Spleen (tissue), 11 donors: ENCODE data around the gene MACROD2. TPM values are rescaled to one million over a fixed set of nuclear protein-coding genes. Genes with fewer than 3 reads are reported as not detected.

ENCODE experiments used
- DNase-seq: peaks from one replicate; pipeline ENCODE4 v3.0.0-alpha.2; 2020
- H3K27ac ChIP-seq, 8 donors: fragments of 200-600 bp; sonication (generic) in 7 of 8; 1 replicate in 4 of 8; 2 replicates in 4 of 8; pipeline versions ENCODE4 v1.5.0 to v1.8.0; 2016 to 2021; ENCODE audit warnings: inconsistent platforms in 4 of 8, mild to moderate bottlenecking in 4 of 8, moderate library complexity in 1 of 8
- H3K27me3 ChIP-seq, 7 donors: fragments of 200-600 bp; sonication (generic) in 6 of 7; replicated peaks in 1 of 7; 1 replicate in 4 of 7; 2 replicates in 3 of 7; pipeline versions ENCODE4 v1.5.0 to v1.8.0; 2016 to 2021; ENCODE audit warnings: inconsistent platforms in 3 of 7, mild to moderate bottlenecking in 1 of 7
- H3K36me3 ChIP-seq, 6 donors: fragments of 200-600 bp; sonication (generic) in 5 of 6; 1 replicate in 4 of 6; 2 replicates in 2 of 6; pipeline versions ENCODE4 v1.5.0 to v1.8.0; 2016 to 2021; ENCODE audit warnings: inconsistent platforms in 2 of 6
- H3K4me1 ChIP-seq, 6 donors: fragments of 200-600 bp; sonication (generic) in 5 of 6; 1 replicate in 3 of 6; 2 replicates in 3 of 6; pipeline versions ENCODE4 v1.5.0 to v1.8.0; 2016 to 2021; ENCODE audit warnings: inconsistent platforms in 3 of 6
- H3K4me3 ChIP-seq, 8 donors: fragments of 200-600 bp; sonication (generic) in 7 of 8; 1 replicate in 4 of 8; 2 replicates in 4 of 8; pipeline versions ENCODE4 v1.5.0 to v1.8.0; 2016 to 2021; ENCODE audit warnings: inconsistent platforms in 4 of 8, mild to moderate bottlenecking in 4 of 8, moderate library complexity in 2 of 8
- H3K9me3 ChIP-seq, 8 donors: fragments of 200-600 bp; sonication (generic) in 7 of 8; 1 replicate in 4 of 8; 2 replicates in 4 of 8; pipeline versions ENCODE4 v1.5.0 to v1.8.0; 2016 to 2021; ENCODE audit warnings: inconsistent platforms in 4 of 8
- POLR2A ChIP-seq, 3 donors: fragments of 450-650 bp; IDR thresholded peaks; one replicate each; pipeline ENCODE4 v1.5.1; 2017; ENCODE audit warnings: antibody characterized with exemption in 3 of 3, mild to moderate bottlenecking in 1 of 3
- POLR2AphosphoS5 ChIP-seq, 3 donors: sonication (generic); formaldehyde crosslinking; IDR thresholded peaks; one replicate each; pipeline ENCODE4 v1.5.1; 2017; ENCODE audit warnings: antibody characterized with exemption in 3 of 3
- WGBS, 5 donors: extraction: QIAGEN DNeasy Blood & Tissue Kit in 3 of 5; methylation state at CpG; one replicate each; pipeline versions ENCODE4 v1.1.5 to v1.1.7; 2013 to 2018; 5-methylcytosine and 5-hydroxymethylcytosine counted together
- intact Hi-C: fragments of 100-400 bp; cut with DNase I; formaldehyde crosslinking; loops from one replicate; pipeline ENCODE4 v1.15.0; 2023; ENCODE audit warnings: low total_unique reads
- polyA plus RNA-seq, 3 donors: library from polyadenylated mRNA; stranded (reverse); fragments of 200-250 nt; gene quantifications; one replicate each; pipeline ENCODE4 v1.2.1, GENCODE V29; 2013
- total RNA-seq, 7 donors: library from RNA; depleted of rRNA in 3 of 7; stranded (reverse); fragments of >200 nt in 3 of 7; fragmentation: NEBNext Ultra II Directional in 4 of 7; extraction: Animal tissue kit (Norgen Biotek cat#: 25700) in 4 of 7; gene quantifications; one replicate each; pipeline versions ENCODE4 v1.1.0 to v1.2.1, GENCODE V29; 2016 to 2021
- TF ChIP-seq, protein P1 (sequence below), 11 experiments: fragments of 200-600 bp in 7 of 11; fragments of 450-650 bp in 4 of 11; sonication (generic) in 4 of 11; IDR thresholded peaks in 8 of 11; conservative IDR thresholded peaks in 3 of 11; 1 replicate in 7 of 11; 2 replicates in 4 of 11; pipeline versions ENCODE4 v1.4.0 to v1.8.0; 2016 to 2021; ENCODE audit warnings: antibody characterized with exemption in 11 of 11, inconsistent platforms in 4 of 11, mild to moderate bottlenecking in 1 of 11
- donor health status: healthy with polysubstance abuse.
- donor health status: DM: no; HTN: no; CAD: no; lungs with moderate emphysema.
- donor health status: DM: no; HTN: no; CAD: no.
- donor health status: Bipolar disorder and iron deficiency.
- donor health status: healthy.
- donor health status: DM: no; HTN: no; CAD: no.
- donor health status: DM: yes; HTN: yes; CAD: no.

Gene MACROD2
- total and polyA plus RNA-seq, 10 donors = 1.5 to 4.7 (median 3.4) TPM

DNA sequence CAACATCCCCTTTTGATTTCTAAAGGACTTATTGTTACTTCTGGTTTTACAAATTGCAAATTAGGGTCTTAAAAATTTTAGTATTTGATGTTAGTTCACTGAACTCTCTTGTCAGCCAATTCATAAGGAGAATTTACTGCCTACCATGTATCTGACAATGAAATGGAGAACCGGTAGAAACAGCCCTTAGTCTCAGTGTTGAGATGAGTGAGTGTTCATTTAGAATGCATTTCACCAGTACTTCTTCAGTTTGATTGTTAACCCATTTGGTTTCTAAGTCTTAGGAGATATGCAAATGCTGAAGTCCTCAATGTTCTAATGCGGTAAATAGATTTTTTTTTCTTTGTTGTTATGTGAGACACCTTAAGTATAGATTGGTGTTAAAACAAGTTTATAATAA lies 958.4 kb downstream of the MACROD2 start:
- no peak overlapping the region for H3K4me3 ChIP-seq
- H3K4me1 ChIP-seq = peaks cover 0 to 8% (median 0%) of the 10 kb centered on the region in 6 donors
- no peak for DNase-seq
- H3K9me3 ChIP-seq = no peaks in the 10 kb centered on the region
- no peak overlapping the region for H3K27ac ChIP-seq
- no peaks in the 10 kb centered on the region for H3K36me3 ChIP-seq
- TF ChIP-seq, protein P1, sequence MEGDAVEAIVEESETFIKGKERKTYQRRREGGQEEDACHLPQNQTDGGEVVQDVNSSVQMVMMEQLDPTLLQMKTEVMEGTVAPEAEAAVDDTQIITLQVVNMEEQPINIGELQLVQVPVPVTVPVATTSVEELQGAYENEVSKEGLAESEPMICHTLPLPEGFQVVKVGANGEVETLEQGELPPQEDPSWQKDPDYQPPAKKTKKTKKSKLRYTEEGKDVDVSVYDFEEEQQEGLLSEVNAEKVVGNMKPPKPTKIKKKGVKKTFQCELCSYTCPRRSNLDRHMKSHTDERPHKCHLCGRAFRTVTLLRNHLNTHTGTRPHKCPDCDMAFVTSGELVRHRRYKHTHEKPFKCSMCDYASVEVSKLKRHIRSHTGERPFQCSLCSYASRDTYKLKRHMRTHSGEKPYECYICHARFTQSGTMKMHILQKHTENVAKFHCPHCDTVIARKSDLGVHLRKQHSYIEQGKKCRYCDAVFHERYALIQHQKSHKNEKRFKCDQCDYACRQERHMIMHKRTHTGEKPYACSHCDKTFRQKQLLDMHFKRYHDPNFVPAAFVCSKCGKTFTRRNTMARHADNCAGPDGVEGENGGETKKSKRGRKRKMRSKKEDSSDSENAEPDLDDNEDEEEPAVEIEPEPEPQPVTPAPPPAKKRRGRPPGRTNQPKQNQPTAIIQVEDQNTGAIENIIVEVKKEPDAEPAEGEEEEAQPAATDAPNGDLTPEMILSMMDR (IDR thresholded peaks at IDR 0.05 in 8 of 11, conservative IDR thresholded peaks at IDR 0.05 in 3 of 11) = no peak
- TF ChIP-seq POLR2AphosphoS5 (IDR thresholded peaks at IDR 0.05) (no peak), POLR2A (IDR thresholded peaks at IDR 0.05) (no peak)
- H3K27me3 ChIP-seq = no peaks in the 10 kb centered on the region
- intact Hi-C loops = no loop called here
- 85 to 96% (median 88%) methylated on average over 2 of the region's 2 CpGs for WGBS, 5 donors

DNA sequence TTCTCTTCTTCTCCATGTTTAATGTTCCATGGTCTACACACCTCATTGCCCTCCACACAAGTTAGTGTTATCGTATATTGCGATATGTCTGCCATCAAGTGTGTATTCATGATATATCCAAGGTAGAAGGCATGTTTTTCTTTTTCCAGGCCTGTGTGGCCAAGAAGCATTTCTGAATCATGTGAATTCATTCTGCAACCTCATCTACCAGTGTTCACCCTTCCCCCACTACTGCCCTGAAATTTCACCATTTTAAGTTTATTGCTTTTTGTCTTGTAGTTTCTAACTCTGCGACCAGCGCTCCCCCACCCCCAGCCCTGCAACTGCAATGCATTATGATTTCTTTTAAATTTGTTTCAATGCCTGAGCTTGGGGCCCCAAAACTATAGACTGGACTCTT lies 960.1 kb downstream of the MACROD2 start:
- peaks cover 0 to 4% (median 0%) of the 10 kb centered on the region in 8 donors for H3K9me3 ChIP-seq
- no peaks in the 10 kb centered on the region for H3K27me3 ChIP-seq
- H3K36me3 ChIP-seq = no peaks in the 10 kb centered on the region
- H3K4me1 ChIP-seq = peaks cover 0 to 8% (median 0%) of the 10 kb centered on the region in 6 donors
- H3K4me3 ChIP-seq = no peak overlapping the region
- no peak for DNase-seq
- TF ChIP-seq, protein P1 (IDR thresholded peaks at IDR 0.05 in 8 of 11, conservative IDR thresholded peaks at IDR 0.05 in 3 of 11) = no peak
- TF ChIP-seq POLR2AphosphoS5 (IDR thresholded peaks at IDR 0.05) (no peak), POLR2A (IDR thresholded peaks at IDR 0.05) (no peak)
- H3K27ac ChIP-seq = no peak overlapping the region
- intact Hi-C loops = no loop called here
- 71 to 99% (median 94%) methylated on average over 4 of the region's 4 CpGs for WGBS, 5 donors

DNA sequence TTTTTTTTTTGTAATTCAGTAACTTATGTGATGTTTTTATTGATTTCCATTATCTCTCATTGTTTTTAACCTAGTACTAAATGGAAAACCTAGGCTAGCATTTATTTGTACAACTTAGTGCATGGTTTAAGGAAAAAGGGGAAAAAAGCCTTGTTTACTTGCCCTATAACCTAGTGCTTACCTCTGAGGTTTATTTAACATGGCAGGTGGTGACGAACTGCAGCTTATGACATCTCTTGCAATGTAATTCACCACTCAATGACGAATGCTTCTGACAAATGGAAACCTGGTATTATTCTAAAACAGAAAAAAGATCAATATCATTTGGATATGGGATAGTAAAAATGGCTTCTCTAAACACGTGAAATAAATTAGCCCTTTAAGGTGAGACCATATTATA lies 960.7 kb downstream of the MACROD2 start:
- TF ChIP-seq, protein P1 (IDR thresholded peaks at IDR 0.05 in 8 of 11, conservative IDR thresholded peaks at IDR 0.05 in 3 of 11) = no peak
- TF ChIP-seq POLR2AphosphoS5 (IDR thresholded peaks at IDR 0.05) = no peak
- no peak for TF ChIP-seq POLR2A (IDR thresholded peaks at IDR 0.05)
- intact Hi-C loops = no loop called here
- H3K9me3 ChIP-seq = peaks cover 0 to 4% (median 0%) of the 10 kb centered on the region in 8 donors
- no peak overlapping the region for H3K4me3 ChIP-seq
- DNase-seq = no peak
- H3K27me3 ChIP-seq = no peaks in the 10 kb centered on the region
- peaks cover 0 to 8% (median 0%) of the 10 kb centered on the region in 6 donors for H3K4me1 ChIP-seq
- no peaks in the 10 kb centered on the region for H3K36me3 ChIP-seq
- no peak overlapping the region for H3K27ac ChIP-seq
- WGBS, 5 donors = 54 to 82% (median 77%) methylated on average over 3 of the region's 3 CpGs

DNA sequence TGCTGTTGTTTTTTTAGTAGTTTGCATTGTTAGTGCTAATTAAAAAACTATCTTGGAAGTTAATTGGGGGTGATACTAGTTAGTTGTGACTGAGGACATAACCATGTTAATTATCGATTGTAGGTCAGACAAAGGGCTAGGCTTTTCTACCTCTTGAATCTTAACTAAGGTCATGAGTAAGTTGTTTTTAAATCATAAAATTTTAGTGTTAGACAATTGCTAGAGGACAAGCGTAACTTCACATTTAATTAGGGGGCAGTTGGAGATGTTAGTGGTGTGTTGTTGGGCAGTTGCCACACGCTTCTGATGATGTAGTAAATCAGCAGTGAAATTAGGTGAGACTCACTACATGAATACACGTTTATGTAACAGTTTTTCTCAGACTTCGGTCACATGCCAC lies 961.2 kb downstream of the MACROD2 start:
- H3K9me3 ChIP-seq = peaks cover 0 to 4% (median 0%) of the 10 kb centered on the region in 8 donors
- intact Hi-C loops = no loop called here
- WGBS, 5 donors = 72 to 77% (median 73%) methylated on average over 5 of the region's 5 CpGs
- no peaks in the 10 kb centered on the region for H3K27me3 ChIP-seq
- DNase-seq = no peak
- H3K4me1 ChIP-seq = peaks cover 0 to 8% (median 0%) of the 10 kb centered on the region in 6 donors
- no peak overlapping the region for H3K27ac ChIP-seq
- H3K4me3 ChIP-seq = no peak overlapping the region
- TF ChIP-seq, protein P1 (IDR thresholded peaks at IDR 0.05 in 8 of 11, conservative IDR thresholded peaks at IDR 0.05 in 3 of 11) = no peak
- TF ChIP-seq POLR2AphosphoS5 (IDR thresholded peaks at IDR 0.05) (no peak), POLR2A (IDR thresholded peaks at IDR 0.05) (no peak)
- H3K36me3 ChIP-seq = no peaks in the 10 kb centered on the region
